Stimulated activated CD8-positive, alpha-beta memory T cell treated with anti-CD3 and anti-CD28 coated beads, Interleukin-2, amount 100 ng/mL, for 1 hour (primary cell): ENCODE measurements around the gene LCOR.
"Not testable (repeated sequence)": the region's sequence is repeated elsewhere in the genome, so short reads cannot be mapped to it uniquely, and the experiment has no call there.

ENCODE experiments used
- DNase-seq, 2 donors: peaks; one replicate each; pipeline ENCODE4 v3.0.0-alpha.2; 2020; ENCODE audit warnings: low read depth in 2 of 2

LCOR gene

DNA sequence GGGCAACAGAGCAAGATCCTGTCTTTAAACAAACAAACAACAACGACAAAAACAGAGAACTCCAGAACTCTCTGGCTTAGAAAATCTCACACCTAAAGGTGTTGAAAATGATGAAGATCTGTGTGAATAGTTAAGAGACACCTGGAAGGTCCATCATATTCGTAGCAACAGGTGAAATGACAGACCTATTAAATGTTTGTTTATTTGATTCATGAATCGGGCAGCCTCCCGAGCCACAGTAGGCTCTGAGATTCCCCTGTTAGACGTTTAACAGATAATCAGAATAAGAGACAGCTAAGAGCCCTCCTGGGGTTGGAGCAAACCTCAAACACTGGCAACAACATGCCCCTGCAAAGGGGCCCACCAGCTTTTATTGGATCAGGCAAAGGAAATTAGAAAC lies 103.7 kb downstream of the LCOR start:
- DNase-seq, result no peak

DNA sequence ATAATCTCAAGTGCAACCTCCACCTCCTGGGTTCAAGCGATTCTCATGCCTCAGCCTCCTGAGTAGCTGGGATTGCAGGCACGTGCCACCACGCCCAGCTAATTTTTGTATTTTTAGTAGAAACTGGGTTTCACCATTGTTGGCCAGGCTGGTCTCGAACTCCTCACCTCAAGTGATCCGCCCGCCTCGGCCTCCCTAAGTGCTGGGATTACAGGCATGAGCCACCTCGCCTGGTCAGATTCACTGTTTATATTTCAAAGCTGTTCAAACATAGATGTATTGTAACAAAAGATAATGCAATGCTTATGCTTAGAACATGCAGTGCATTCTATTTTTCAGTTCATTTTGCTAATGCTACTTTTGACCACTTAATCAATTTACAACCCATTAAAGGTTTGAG lies 111.1 kb downstream of the LCOR start:
- not testable (repeated sequence) for DNase-seq

DNA sequence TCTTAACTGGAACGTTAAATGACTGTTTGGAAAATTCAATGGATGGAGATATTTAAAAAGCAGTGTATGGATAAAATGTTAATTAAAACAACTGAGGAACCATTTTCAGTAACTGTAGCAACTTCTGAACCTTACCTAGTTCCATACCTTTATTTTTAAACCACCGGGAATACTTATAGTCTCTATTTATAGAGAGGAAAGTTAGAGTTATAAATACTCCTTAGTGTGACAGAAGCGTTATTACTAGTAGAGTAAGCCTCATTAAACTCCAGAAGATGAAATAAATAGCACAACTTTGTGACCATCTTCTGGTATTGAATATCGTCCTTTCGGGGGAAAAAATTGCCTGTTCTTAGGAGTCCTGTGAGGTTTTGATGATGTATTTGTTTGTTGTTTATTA lies 114.9 kb downstream of the LCOR start:
- no peak for DNase-seq

DNA sequence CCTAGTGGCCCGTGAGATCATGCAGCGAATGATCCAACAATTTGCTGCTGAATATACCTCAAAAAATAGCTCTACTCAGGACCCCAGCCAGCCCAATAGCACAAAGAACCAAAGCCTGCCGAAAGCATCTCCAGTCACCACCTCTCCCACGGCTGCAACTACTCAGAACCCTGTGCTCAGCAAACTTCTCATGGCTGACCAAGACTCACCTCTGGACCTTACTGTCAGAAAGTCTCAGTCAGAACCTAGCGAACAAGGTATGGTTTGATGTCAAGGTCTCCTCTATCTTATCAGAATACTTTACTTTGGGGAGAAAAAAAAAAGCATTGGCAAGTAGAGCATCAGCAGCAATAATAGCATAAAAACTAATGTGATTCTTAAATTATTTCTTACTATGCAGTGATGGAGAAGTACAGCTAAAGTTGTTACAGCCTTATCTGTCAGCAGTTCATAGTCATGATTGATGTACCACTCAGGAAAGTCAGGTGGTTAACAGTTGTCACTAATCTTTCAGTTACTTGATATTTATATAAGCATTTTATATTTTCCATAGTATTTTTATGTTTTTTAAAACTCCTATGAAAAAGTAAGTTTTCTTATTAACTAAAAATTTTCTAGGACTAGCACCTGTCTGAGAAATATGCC lies 117.1 kb downstream of the LCOR start:
- no peak for DNase-seq

DNA sequence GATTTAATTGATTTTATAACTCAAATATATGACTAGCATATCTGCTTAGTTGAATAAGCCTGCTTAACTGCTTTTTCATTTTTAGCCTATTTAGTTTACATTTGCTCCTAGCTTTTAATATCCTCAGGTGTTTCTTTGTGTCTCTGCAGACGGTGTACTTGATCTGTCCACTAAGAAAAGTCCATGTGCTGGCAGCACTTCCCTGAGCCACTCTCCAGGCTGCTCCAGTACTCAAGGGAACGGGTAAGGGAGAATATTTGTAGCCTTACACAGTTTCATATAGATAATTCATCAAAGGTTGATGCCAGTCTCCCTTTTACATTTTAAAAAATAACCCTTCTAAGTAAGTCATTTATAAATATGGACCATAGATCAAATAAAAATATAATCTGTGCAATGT lies 119.9 kb downstream of the LCOR start:
- DNase-seq, result no peak

DNA sequence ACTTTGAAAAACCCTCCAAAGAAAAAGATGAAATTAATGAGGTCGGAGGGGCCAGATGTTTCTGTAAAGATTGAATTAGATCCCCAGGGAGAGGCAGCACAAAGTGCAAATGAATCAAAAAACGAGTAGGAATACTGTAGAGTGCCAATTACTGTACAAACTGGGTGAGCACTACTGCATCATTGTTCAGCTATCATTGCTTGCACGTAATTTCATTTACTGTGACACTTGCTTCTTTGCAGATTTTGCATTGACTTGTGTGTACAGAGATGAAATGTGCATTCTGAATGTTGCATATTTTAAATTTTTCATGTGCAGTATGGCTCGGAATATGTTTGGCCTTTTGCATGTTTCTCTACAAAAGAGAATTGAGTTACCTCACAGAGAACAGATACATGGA lies 123.7 kb downstream of the LCOR start:
- no peak for DNase-seq

DNA sequence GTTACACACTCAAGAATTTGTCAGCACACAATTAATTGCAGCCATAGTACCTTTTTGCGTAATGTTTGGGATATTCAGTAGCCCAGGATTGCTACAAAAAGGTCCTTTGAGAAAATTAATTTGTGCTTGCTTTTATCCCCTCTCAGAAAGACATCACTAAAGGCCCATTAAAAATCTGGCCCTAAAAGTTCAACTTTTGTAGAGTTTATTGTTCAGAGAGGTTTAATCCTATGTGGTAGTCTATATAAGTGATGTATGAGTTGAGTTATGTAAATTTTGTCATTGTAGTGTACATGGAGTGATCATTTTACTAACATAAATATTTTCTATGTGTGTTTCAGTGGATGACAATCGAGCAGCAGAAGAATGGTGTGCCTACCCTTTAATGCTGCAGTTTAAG lies 126.0 kb downstream of the LCOR start:
- DNase-seq, result no peak

DNA sequence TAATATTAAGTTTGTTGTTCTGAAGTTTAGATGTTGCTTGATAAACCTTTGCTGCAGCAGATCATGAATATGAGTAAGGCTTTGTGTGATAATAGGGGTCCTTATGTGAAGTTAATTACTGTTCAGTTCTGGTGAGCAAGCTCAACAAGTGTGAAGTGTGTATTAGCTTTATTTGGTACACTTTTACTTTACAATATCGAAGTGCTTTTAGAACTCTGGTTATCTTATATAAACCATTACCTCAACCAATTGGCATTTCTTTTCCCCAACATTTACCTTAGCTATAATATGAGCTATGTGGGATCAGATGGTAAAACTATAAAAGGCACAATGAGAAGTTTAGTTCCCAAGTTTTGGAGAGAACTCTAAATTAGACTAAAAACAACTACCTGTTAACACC lies 127.6 kb downstream of the LCOR start:
- DNase-seq, result no peak

DNA sequence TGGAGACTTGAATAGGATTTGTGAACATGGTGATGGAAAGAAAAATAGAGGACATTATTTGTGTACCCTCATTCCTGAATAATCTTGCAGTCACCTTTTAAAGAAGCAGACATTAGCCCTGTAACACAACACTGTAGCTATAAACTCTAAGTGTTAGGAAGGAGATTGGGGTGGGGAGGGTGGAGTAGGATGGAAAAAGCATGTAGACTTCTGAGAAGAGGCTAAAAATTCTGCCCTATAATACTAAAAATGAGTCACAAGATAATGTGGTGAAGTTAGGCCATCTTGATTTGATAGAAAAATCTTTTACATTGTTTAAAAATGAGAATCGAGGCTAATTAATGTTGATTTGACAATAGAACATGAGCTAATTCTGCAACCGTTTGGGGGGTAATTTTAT lies 128.8 kb downstream of the LCOR start:
- no peak for DNase-seq

DNA sequence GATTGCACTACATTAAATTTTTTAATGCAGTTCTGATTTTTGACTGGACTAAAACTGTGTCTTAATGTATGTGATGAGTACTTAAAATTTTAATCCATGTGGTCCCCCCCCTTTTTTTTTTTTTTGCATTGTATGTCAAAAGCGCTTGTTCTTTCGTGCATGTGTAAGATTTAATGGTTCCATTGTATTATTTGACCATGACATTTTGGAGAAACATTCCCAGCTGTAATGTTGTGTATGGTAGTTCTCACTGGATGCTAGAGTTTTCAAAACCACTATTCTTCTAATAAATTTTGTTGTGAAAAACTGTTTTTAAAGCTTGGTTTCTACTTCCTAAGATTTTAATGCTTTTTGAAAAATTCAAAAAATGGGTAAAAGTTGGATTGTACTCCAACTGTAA lies 132.0 kb downstream of the LCOR start:
- no peak for DNase-seq

DNA sequence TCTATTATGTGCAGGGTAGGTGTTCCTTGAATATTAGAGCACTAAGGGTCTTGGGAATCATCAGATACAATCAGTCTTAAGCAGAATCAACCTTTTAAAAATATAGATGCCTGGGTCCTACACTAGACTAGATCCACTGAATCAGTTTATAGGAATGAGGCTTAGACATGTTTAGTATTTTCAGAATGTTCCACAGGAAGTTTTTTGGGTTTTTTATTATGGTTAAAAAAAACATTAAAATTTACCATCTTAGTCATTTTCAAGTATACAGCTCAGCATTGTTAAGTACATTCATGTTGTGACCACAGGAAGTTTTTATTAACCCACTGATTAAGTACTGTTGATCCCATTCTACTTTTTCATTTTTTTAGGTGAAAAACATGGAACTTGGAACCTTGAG lies 135.7 kb downstream of the LCOR start:
- DNase-seq, result no peak

DNA sequence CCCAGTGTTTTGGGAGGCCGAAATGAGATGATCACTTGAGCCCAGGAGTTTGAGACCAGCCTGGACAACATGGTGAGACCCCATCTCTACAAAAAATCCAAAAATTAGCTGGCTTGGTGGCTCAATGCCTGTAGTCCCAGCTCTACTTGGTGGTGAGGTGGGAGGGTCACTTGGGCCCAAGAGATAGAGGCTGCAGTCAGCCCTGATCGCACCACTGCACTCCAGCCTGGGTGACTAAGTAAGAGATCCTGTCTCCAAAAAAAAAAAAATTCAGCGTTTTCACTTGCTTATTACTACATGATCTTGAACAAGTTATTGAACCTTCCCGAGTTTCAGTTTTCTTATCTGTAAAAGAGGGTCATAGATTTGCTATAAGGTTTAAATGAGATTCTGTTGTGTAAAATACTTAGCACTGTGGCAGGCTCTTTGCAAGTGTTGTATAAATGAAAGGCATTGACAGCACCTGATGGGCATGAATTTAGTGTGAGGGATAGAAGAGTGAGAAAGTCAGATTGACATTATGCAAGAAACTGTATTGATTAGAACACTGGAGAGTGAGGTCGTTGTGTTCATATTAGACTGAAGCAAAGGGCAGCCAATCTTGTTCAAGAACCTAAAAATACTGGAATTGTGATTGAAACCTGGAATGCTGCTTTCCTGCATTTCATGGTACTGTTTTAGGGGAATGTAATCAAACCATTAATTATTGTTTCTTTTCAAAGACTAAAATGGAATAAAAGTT lies 136.8 kb downstream of the LCOR start:
- no peak for DNase-seq

DNA sequence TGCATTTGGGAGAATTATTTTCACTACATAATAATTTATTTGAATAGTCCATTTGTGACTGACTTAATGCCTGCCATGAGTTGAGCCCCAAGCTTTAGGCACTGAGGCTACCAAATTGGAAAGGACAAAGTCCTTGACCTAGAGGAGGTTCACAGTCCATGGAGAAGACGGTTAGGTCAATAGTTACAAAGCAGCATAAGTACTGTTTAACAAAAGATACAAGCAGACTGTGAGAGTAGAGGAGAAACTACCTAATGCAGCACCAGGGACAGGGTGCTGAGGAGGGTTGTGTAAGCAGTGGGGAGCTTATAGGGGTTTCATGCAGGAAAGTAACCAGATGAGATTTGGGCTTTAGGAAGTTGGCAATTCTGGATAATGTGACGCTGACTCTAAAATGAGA lies 139.2 kb downstream of the LCOR start:
- DNase-seq, result no peak

DNA sequence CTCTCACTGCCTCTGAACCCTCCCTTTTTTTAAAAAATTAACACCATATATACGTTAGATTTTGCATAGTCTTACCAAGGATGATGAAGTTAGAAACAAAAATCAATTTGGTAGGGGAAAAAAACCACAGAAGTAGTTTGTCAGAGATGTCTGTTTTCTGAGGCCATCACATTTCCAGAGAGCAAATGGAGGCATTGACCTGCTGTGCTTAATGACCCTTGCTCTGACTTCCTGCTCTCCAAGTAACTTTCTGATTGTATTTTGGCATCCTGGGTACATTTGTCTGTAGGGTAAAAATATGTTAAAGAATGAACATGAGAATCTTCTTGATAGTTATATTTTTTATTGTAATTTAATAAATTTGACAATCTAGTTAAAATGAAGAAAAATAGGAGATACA lies 140.2 kb downstream of the LCOR start:
- no peak for DNase-seq

DNA sequence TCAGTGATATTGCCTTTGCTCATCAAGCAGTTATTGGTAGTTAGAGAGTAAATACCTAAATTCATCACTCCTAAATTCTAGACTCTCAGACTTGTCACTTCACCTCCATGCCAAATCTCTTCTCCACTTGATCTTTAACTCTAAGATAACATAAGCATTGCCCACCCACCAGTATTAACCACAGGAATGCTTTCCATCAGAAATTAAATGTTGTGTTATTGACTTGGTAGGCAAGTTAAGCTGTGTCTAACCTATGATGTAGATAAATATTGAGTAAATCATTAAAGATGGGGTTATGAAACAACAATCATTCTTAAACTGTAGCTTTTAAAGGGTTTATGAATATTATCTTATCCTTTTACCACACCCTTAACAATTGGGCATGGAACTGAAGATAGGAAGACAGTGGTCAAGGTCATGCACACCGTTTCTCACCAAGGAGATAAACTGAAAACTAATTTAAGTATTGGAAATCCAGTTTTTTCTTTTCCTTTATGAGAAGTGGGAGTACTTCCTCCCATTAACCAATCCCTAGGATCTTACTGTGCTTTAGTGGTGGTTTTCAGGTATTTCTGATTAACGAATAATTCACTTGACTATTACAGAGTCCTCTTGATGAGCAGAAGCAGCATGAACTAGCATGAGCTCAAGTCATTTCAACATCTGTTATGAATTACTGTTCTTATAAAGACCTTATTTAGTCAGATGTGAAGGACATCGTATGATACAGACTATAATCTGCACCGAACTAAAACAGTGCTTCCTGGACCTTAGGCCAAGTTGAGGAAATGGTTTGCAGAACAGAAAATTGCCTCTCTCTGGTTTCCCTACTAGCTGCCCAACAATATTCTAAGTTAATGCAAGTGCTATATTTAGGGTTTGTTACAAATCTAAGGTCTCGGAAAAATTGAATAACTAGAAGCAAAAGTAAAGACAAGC lies 142.0 kb downstream of the LCOR start:
- no peak for DNase-seq

DNA sequence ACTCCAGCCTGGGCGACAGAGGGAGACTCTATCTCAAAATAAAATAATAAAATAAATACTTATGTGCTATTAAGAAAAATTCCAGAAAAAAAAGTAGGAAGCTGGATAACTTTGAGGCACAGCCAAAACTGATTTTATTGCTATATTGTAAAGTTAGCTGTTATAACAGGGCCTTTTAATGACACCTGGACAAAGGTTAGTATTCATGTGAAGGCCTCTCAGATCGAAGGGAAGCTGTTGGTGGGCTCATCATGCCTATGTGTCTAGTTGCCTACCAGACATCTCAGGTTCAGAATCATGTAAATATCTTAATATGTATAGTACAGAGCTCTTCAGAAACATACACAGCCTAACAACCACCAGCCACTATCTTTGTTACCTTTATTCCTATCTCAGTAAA lies 143.0 kb downstream of the LCOR start:
- DNase-seq, result no peak

DNA sequence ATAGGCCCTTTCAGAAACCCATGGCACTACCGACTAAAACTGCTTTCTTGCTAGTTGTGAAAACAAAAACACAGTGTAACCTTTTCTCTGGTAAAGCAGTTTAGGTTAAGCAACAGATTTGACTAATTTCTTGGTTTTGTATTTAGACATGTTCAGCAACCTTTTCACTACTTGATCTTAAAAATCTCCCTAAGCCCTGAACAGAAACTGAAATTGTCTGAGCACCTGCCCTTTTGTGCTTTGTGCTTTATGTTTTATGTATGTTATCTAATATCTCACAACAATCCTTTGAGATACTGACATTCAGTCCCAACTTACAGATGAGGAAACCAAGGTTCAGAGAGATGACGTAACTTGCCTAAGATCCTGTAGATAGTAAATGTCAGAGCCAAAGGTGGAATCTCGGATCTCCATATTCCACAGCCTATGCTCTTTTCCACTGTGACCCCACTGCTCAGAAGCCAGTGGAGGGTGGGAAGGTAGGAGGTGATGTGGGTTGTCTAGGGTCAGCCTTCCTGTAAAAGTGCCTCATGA lies 146.6 kb downstream of the LCOR start:
- DNase-seq, result no peak

DNA sequence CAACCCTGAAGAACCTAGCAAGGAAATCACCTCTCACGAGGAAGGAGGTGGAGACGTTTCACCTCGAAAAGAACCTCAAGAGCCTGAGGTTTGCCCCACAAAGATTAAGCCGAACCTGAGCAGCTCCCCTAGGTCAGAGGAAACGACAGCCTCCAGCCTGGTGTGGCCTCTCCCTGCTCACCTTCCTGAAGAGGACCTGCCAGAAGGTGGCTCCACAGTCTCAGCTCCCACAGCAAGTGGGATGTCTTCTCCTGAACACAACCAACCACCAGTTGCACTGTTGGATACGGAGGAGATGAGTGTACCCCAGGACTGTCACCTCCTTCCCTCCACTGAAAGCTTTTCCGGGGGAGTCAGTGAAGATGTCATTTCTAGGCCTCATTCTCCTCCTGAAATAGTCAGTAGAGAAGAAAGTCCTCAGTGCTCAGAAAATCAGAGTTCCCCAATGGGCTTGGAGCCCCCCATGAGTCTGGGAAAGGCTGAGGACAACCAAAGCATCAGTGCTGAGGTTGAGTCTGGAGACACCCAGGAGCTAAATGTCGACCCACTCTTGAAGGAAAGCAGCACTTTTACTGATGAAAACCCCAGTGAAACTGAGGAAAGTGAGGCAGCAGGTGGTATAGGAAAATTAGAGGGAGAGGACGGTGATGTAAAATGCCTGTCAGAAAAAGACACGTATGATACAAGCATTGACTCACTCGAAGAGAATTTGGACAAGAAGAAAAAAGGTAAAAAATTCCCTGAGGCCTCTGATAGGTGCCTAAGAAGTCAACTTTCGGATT lies 150.2 kb downstream of the LCOR start:
- no peak for DNase-seq

DNA sequence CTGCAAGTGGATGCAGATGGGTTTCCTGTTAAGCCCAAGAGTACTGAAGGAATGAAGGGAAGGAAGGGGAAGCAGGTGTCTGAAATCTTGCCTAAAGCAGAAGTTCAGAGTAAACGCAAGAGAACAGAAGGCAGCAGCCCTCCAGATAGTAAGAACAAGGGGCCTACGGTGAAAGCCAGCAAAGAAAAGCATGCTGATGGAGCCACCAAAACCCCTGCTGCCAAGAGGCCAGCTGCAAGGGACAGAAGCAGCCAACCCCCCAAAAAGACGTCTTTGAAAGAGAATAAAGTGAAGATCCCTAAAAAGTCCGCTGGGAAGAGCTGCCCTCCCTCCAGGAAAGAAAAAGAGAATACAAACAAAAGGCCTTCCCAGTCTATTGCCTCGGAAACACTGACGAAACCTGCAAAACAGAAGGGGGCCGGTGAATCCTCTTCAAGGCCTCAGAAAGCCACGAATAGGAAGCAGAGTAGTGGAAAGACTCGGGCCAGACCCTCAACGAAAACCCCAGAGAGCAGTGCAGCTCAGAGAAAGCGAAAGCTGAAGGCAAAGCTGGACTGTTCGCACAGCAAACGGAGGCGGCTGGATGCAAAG lies 152.5 kb downstream of the LCOR start:
- DNase-seq, result no peak

DNA sequence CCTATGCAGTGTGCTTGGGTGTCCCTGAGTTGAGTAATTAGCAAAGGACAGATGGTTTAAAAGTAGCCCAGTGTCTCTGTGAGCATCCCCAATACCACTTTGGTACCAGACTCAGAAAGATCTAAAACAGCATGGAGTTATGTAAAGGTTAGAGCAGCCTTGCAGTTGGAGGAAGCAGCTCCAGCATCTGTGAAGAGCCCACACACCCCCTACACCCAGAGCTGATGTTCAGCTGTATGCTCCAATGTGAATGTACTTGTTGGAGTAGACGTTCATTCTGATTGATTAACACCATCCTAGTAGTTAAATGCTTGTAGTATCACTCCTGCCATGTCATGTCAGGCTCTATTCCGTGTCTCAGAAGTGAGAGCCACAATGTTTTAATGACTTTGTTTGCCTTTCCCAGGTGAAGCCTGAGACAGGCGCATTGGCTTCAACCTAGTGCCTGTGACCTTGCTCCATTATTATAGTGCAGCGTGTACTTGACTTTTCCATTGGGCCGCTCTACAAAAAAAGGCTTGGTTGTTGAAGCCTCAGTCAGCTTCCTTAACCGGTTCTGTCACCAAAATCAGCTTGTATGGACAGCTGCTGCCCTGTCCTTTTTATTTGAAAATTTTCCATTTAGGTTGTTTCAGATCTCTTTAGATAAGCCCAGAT lies 154.2 kb downstream of the LCOR start:
- DNase-seq, result no peak
